Hepatocyte (in vitro differentiated cells): Measurements from ENCODE around the gene PTX3. TPM values are rescaled to one million over a fixed set of nuclear protein-coding genes. Genes with fewer than 3 reads are reported as not detected.

Experiments used
- DNase-seq: peaks from one replicate; pipeline ENCODE4 v3.0.0-alpha.2; 2016; ENCODE audit warnings: low spot score
- H2AFZ ChIP-seq: fragments of 200-600 bp; sonication (generic); 2 replicates; pipeline ENCODE4 v1.6.0; 2016; ENCODE audit warnings: antibody characterized with exemption, mild to moderate bottlenecking
- H3K27ac ChIP-seq: fragments of 200-600 bp; sonication (generic); 2 replicates; pipeline ENCODE4 v1.5.1; 2016; ENCODE audit warnings: mild to moderate bottlenecking
- H3K27me3 ChIP-seq: fragments of 200-600 bp; sonication (generic); 2 replicates; pipeline ENCODE4 v1.6.1; 2016
- H3K36me3 ChIP-seq: fragments of 200-600 bp; sonication (generic); replicated peaks from 2 replicates; pipeline ENCODE4 v1.5.1; 2016; ENCODE audit warnings: low read depth; ENCODE audit not compliant: insufficient read depth
- H3K4me1 ChIP-seq: fragments of 200-600 bp; sonication (generic); 2 replicates; pipeline ENCODE4 v1.5.1; 2016; ENCODE audit warnings: mild to moderate bottlenecking, moderate library complexity; ENCODE audit not compliant: insufficient read depth
- H3K4me2 ChIP-seq: fragments of 200-600 bp; sonication (generic); 2 replicates; pipeline ENCODE4 v1.6.0; 2016
- H3K4me3 ChIP-seq: fragments of 200-600 bp; sonication (generic); 2 replicates; pipeline ENCODE4 v1.5.1; 2016; ENCODE audit warnings: mild to moderate bottlenecking
- H3K79me2 ChIP-seq: fragments of 200-600 bp; sonication (generic); 2 replicates; pipeline ENCODE4 v1.6.0; 2017; ENCODE audit warnings: mild to moderate bottlenecking
- H3K9me2 ChIP-seq: fragments of 200-600 bp; sonication (generic); replicated peaks from 2 replicates; pipeline ENCODE4 v1.6.0; 2017; ENCODE audit warnings: mild to moderate bottlenecking; ENCODE audit not compliant: insufficient read depth
- H3K9me3 ChIP-seq: fragments of 200-600 bp; sonication (generic); 2 replicates; pipeline ENCODE4 v1.5.1; 2016; ENCODE audit warnings: low read depth, mild to moderate bottlenecking
- H4K20me1 ChIP-seq: fragments of 200-600 bp; sonication (generic); 2 replicates; pipeline ENCODE4 v1.6.0; 2016; ENCODE audit warnings: mild to moderate bottlenecking; ENCODE audit not compliant: insufficient read depth, poor library complexity, severe bottlenecking
- EZH2 ChIP-seq: fragments of 200-600 bp; sonication (generic); IDR thresholded peaks from 2 replicates; pipeline ENCODE4 v1.6.1; 2016; ENCODE audit warnings: antibody characterized with exemption, mild to moderate bottlenecking, borderline replicate concordance
- EZH2phosphoT487 ChIP-seq: fragments of 200-600 bp; sonication (generic); IDR thresholded peaks from one replicate; pipeline ENCODE4 v1.6.1; 2018; ENCODE audit warnings: antibody characterized with exemption, mild to moderate bottlenecking, low read depth, moderate library complexity; ENCODE audit not compliant: unreplicated experiment, severe bottlenecking
- WGBS: methylation state at CpG from one replicate; pipeline ENCODE4 v1.1.6; 2016; ENCODE audit warnings: low lambda C conversion rate; ENCODE audit errors: missing lambda C conversion rate; 5-methylcytosine and 5-hydroxymethylcytosine counted together
- polyA plus RNA-seq: library from polyadenylated mRNA; unstranded; fragments of >200 nt; fragmentation: Nextera tagmentation; extraction: Ambion mirVana; gene quantifications from 2 replicates; pipeline ENCODE4 v1.2.1, GENCODE V29; 2016
- total RNA-seq: library from RNA; depleted of rRNA; stranded (reverse); fragments of >200 nt; gene quantifications from 2 replicates; pipeline ENCODE4 v1.2.3, GENCODE V29; 2014
- TF ChIP-seq, protein P1 (sequence below): fragments of 200-600 bp; sonication (generic); IDR thresholded peaks from 2 replicates; pipeline ENCODE4 v1.5.1; 2016; ENCODE audit warnings: antibody characterized with exemption, mild to moderate bottlenecking; ENCODE audit not compliant: poor library complexity

PTX3 gene
- 18.6 and 23.7 TPM in 2 replicates for total RNA-seq
- polyA plus RNA-seq: 28.7 and 41.5 TPM in 2 replicates

DNA sequence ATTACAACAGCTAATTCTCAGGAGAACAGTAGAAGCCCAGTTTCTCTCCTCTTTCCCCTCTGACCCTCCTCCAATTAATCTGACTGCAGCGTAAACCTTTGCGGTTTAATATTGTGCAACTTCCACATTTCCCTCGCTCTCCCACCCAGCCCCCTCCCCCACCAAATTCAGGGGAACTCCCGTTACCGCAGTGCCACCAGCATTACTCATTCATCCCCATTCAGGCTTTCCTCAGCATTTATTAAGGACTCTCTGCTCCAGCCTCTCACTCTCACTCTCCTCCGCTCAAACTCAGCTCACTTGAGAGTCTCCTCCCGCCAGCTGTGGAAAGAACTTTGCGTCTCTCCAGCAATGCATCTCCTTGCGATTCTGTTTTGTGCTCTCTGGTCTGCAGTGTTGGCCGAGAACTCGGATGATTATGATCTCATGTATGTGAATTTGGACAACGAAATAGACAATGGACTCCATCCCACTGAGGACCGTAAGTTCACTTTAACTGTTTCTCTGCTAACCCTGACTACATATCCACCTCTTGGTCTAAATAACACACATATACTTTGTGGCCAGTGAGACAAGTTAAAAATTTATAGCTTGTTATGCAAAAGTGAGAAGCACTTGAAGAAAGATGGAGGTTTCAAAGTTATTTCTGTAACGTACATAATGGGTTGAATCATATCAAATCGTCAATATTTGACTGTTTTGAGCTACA, at the start of gene PTX3:
Gene PTX3 (plus strand): TSS at position 268 of the 709 bp plus-strand sequence. CDS start 84 bp downstream, at position 352.
- Histone ChIP-seq H3K9me3 (no peaks in the 10 kb centered on the region), H4K20me1 (no peaks in the 10 kb centered on the region), H3K27ac (peak within 1 kb of the TSS; percentile 57), H2AFZ (peak within 1 kb of the TSS; percentile 54), H3K79me2 (no peaks in the 10 kb centered on the region), H3K4me2 (peak within 1 kb of the TSS; percentile 88), H3K36me3 (no peaks in the 10 kb centered on the region), H3K4me3 (peak within 1 kb of the TSS; percentile 42), H3K27me3 (peaks cover 13% of the 10 kb centered on the region), H3K9me2 (no peaks in the 10 kb centered on the region), H3K4me1 (no peaks in the 10 kb centered on the region)
- DNase-seq: peak; percentile 56
- TF ChIP-seq, protein P1, sequence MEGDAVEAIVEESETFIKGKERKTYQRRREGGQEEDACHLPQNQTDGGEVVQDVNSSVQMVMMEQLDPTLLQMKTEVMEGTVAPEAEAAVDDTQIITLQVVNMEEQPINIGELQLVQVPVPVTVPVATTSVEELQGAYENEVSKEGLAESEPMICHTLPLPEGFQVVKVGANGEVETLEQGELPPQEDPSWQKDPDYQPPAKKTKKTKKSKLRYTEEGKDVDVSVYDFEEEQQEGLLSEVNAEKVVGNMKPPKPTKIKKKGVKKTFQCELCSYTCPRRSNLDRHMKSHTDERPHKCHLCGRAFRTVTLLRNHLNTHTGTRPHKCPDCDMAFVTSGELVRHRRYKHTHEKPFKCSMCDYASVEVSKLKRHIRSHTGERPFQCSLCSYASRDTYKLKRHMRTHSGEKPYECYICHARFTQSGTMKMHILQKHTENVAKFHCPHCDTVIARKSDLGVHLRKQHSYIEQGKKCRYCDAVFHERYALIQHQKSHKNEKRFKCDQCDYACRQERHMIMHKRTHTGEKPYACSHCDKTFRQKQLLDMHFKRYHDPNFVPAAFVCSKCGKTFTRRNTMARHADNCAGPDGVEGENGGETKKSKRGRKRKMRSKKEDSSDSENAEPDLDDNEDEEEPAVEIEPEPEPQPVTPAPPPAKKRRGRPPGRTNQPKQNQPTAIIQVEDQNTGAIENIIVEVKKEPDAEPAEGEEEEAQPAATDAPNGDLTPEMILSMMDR: no peak
- TF ChIP-seq EZH2 (no peak), EZH2phosphoT487 (no peak)
- 14% methylated on average over 14 of the region's 15 CpGs for WGBS

DNA sequence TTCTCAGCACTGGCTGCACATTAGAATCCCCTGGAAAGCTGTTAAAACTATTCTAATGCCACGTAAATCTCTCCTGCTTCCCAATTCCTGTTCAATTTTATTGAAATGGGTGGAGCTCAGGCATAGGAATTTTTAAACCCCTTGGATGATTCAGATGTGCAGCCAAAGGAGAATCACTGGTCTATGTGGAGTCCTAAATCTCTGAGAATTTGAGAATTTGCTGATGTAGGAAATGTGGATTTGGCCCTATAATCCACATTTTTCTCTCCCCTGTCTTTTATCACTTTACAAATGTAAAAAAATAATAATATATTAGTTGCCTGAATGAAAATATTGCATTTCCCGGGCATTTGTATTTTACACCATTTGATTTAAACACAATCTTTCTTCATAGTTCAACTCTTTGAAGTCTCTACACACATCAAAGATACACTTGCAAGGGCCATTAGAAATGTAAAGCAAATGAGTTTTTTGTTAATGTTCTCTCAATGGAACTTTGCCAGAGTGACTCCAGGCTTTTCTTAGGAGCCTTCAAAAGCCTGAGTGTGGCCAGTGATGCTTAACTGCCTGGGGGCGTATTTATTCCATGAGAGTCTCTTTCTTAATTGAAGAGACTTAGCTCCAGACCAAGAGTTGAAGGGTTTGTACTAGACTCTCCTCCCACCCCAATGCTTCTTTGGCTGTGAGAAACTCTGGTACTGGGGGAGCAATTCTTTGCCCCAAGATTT, 48.8 kb upstream of the PTX3 start:
- Histone ChIP-seq H2AFZ (no peak overlapping the region), H3K36me3 (no peaks in the 10 kb centered on the region), H3K79me2 (no peaks in the 10 kb centered on the region), H3K27ac (no peak overlapping the region), H3K4me2 (no peak overlapping the region), H3K9me3 (no peaks in the 10 kb centered on the region), H3K4me3 (no peak overlapping the region), H4K20me1 (no peaks in the 10 kb centered on the region), H3K4me1 (no peaks in the 10 kb centered on the region), H3K9me2 (no peaks in the 10 kb centered on the region), H3K27me3 (no peaks in the 10 kb centered on the region)
- WGBS: 60% methylated on average over 3 of the region's 3 CpGs
- TF ChIP-seq EZH2 (no peak), EZH2phosphoT487 (no peak)
- TF ChIP-seq, protein P1: no peak
- DNase-seq: no peak

DNA sequence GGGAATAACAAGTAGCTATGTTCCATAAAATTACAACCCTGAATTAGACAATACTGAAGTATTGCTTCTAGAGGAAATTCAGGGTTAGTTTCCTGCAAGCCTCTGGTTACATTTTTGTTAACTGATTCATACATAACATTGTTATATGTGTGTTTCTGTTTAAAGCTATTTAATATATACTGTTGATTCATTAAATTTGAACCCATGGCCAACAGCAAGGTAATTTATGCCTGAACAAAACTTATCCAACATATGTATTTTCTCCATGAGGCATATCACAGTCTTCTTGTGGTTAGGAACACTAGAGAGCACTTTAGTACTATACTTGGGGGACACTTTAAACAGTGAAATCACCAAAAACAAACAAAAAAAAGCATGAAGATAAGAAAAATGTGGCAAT, 47.7 kb upstream of the PTX3 start:
- Histone ChIP-seq H3K4me2 (no peak overlapping the region), H3K9me2 (no peaks in the 10 kb centered on the region), H3K27ac (no peak overlapping the region), H3K36me3 (no peaks in the 10 kb centered on the region), H4K20me1 (no peaks in the 10 kb centered on the region), H3K27me3 (no peaks in the 10 kb centered on the region), H3K4me1 (no peaks in the 10 kb centered on the region), H2AFZ (no peak overlapping the region), H3K9me3 (no peaks in the 10 kb centered on the region), H3K79me2 (no peaks in the 10 kb centered on the region), H3K4me3 (no peak overlapping the region)
- TF ChIP-seq EZH2: no peak
- TF ChIP-seq, protein P1: no peak
- TF ChIP-seq EZH2phosphoT487: no peak
- no peak for DNase-seq
